Measurements from ENCODE around the gene ACVR1B.

ACVR1B gene

DNA sequence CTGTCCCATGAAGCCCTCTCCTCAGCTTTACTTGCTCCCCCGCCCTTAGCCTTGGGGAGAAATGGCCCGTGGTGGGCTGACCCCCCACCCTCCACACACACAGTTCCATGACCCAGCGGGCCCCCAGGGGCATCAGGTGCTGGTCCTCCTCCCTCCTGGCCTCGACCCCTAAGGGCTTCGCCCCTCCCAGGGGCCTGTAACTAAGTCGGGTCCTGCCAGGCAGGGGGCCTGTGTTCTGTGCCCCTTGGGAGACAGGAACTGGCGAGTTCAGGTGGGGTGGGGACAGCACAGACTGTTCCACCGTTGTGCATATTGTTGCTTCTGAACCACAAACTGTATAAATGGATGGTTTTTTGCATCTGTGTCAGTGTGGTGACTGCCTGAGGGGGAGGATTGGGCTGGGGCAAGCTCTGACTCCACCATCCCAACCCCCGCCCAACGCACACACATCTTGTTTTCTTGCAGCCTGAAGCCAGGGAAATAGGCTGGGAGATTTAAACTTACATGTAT, 64.1 kb downstream of the ACVR1B start:
- DNase-seq (ENCODE audit: low spot score), result no peak
- TF ChIP-seq, protein P1, sequence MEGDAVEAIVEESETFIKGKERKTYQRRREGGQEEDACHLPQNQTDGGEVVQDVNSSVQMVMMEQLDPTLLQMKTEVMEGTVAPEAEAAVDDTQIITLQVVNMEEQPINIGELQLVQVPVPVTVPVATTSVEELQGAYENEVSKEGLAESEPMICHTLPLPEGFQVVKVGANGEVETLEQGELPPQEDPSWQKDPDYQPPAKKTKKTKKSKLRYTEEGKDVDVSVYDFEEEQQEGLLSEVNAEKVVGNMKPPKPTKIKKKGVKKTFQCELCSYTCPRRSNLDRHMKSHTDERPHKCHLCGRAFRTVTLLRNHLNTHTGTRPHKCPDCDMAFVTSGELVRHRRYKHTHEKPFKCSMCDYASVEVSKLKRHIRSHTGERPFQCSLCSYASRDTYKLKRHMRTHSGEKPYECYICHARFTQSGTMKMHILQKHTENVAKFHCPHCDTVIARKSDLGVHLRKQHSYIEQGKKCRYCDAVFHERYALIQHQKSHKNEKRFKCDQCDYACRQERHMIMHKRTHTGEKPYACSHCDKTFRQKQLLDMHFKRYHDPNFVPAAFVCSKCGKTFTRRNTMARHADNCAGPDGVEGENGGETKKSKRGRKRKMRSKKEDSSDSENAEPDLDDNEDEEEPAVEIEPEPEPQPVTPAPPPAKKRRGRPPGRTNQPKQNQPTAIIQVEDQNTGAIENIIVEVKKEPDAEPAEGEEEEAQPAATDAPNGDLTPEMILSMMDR (IDR thresholded peaks at IDR 0.05), result no peak
- no peak overlapping the region for H3K27ac ChIP-seq
- no peak overlapping the region for H3K4me3 ChIP-seq

DNA sequence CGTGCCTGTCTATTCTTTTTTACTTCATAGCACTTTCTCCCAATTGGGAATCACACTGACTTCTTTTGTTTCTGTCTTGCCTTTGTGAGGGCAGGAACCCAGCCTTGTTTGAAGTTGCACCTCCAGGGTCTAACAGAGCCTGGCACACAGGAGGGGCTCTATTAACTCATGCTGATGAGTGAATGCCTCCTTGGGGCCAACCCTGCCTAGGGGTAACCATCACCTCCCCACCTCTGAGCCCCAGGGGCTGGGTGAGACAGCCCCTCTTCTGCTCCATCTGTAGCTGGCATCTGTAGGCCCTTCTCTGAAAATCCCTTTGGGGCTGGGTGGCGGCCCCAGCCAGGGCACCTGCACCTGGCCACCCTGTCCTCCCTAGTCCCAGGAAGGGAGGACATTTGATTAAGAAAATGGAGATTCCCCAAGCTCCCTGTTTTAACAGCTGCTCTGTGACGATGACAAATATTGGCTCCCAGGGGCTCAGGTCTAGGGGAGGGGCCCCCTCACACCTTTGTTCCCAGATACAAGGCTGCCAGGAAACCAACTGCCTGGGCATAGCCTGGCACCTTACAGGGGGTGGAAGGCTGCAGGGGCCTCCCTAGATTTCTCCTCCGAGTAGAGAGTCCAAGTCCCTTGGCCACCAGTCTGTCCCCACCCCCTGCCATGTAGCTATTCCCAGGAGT, 67.1 kb downstream of the ACVR1B start:
- Histone ChIP-seq H3K27ac (no peak overlapping the region), H3K4me3 (no peak overlapping the region)
- DNase-seq (ENCODE audit: low spot score), result peak; percentile 62
- TF ChIP-seq, protein P1 (IDR thresholded peaks at IDR 0.05), result no peak

DNA sequence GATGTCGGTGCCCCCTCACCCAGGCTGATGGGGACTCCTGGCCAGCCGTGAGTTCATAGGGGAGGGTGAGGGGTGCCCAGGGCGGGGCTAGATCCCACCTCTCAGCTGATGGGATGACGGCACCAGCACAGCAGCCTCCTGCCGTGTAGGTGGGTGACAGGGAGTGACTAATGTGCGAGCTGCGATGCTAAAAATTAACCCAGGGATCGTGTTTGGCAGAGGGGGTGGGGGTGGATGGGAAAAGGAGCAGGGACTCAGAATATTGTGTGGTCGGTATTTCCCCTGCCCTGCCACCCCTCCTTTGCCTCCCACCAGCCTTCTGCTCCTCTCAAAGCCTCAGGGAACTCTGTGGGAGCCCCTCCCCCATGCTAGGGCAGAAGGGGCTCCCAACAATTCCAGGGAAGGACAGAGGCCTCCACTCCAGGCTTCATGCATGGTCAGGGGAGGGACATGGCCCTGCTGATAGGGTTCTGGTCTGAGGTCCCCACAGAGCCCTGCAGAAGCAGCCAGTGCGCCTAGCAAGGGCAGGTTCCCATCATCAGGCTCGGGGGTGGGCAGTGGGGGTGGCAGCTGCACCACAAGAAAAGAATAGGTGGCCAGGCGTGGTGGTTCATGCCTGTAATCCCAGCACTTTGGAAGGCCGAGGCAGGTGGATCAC, 67.7 kb downstream of the ACVR1B start:
- H3K27ac ChIP-seq, result no peak overlapping the region
- no peak overlapping the region for H3K4me3 ChIP-seq
- peak; percentile 66 for DNase-seq (ENCODE audit: low spot score)
- TF ChIP-seq, protein P1 (IDR thresholded peaks at IDR 0.05), result no peak

DNA sequence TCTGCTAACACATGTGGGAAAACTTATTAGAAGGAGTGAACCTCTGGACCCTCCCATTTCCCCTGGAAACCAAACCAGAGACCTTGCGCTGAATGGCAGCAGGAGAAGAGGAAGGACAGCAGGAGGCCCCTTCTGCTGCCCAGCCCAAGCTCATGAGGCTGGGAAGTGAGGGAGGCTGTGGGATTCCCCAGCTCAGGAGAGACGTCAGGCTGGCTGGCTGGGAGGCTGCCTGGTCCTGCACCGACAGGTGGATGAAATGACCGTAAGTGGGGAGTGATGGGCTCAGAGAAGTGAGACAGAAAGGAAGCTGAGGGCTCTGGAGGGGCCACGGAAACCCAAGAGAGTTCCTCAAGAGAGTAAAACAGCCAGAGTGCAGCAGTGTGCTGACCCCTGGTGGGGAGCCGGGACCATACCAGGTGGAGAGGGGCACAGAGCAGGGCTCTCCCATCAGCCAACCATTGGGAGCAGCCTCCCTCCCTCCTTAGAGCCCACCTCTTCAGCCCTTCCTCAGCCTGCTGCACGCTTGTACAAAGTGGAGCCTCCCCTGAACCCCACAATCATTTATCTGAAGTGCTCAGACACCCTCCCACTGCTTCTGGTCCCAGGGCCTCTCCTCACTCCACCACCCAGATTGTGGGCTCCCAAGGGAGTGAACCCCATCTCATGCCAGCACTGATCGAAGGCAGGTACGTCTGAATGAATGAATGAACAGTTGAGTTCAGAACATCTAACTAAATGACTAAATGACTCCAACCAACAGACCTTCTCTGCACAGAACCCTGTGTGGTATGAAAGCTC, 69.2 kb downstream of the ACVR1B start:
- peak; percentile 70 for DNase-seq (ENCODE audit: low spot score)
- no peak overlapping the region for H3K27ac ChIP-seq
- TF ChIP-seq, protein P1 (IDR thresholded peaks at IDR 0.05), result peak; percentile 17
- no peak overlapping the region for H3K4me3 ChIP-seq

DNA sequence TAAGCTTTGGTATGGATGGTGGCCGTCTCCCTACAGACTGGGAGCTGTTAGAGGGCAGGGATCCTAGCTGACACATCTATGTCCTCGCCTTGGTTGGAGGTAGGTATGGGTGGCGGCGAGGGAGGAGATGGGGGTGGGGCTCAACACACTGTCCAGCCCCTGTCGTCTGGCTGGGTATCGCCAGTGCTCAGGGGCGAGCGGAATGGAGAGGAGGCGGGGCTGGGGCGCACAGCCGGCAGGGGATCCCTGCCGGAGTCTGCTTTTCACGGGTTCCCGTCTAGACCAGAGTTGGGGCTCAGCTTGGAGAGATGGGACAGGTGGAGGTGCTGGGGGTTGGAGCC, 71.3 kb downstream of the ACVR1B start:
- H3K4me3 ChIP-seq, result peak overlapping the region; percentile 79
- DNase-seq (ENCODE audit: low spot score), result no peak
- H3K27ac ChIP-seq, result peak overlapping the region in 1 of 2 donors; percentile 55
- TF ChIP-seq, protein P1 (IDR thresholded peaks at IDR 0.05), result no peak

DNA sequence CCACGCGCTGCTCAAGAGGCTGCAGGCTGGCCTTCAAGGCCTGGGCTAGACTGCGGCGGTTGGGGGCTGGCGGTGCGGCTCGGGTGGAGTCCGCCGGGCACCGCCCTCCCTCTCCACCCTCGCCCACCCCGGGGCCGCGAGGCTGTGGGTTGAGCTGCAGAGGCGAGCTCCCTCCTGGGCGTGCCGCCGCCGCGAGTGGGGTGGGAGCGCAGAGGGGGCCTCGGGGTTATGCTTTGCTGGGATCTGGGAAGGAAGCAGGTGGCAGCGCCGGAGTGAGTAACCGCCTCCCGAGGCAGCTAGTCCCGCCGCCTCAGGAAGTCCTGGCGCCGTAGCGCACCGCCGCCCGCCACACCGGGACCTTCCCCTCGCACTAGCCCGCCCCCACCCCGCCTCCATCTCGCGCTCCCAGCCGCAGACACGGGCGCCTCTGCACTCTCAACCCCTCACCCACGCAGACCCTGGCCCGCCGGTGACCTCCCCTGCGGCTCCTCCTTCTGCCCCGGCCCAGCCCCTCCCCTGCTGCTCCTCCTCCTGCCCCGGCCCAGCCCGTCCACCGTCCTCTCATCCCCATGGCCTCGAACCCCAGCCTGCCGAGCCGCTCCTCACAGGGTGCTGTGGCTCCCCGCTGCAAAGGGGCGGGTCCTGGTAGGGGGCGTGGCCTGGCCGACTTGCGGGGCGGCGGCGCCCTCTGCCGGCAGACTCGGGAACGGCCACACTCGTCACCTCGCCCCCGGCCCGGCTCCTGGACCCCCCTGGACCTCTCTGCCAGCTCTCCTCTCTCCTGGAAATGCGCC, 71.9 kb downstream of the ACVR1B start:
- DNase-seq (ENCODE audit: low spot score), result no peak
- TF ChIP-seq, protein P1 (IDR thresholded peaks at IDR 0.05), result peak; percentile 97
- Histone ChIP-seq H3K4me3 (peak overlapping the region; percentile 79), H3K27ac (peak overlapping the region in 1 of 2 donors; percentile 55)
